ENCODE results near the gene IER3. TPM values are rescaled to one million over a fixed set of nuclear protein-coding genes. Genes with fewer than 3 reads are reported as not detected.
"Not testable (repeated sequence)": the region's sequence is repeated elsewhere in the genome, so short reads cannot be mapped to it uniquely, and the experiment has no call there.

Gene IER3
- total and polyA plus RNA-seq, 9 of the 15 experiments (the other 6 are each of a cell fraction or from before 2014, with no cell fraction given), result 1.5 to 30.0 (median 11.5) TPM

- DNase-seq (ENCODE audit: extremely low read depth in 1 of 4, low spot score in 3 of 4); H2AFZ ChIP-seq (ENCODE audit: low read depth, low read length); ATAC-seq; H3K9me1 ChIP-seq (ENCODE audit: control insufficient read depth, insufficient read depth, low read length); intact Hi-C loops (cut with micrococcal nuclease); H3K9me3 ChIP-seq (replicated peaks; ENCODE audit: control insufficient read depth, insufficient read depth, low read depth, low read length); BruUV-seq (replicated peaks); H3K27me3 ChIP-seq (ENCODE audit: control insufficient read depth in 2 of 2, insufficient read depth in 2 of 2, low read length in 2 of 2); FAIRE-seq: not testable (repeated sequence)
- Histone ChIP-seq H3K4me3 (peak overlapping the region; percentile 89; the same call in 1 of the 2 replicates), H3K79me2 (ENCODE audit: control insufficient read depth, insufficient read depth, low read length) (peaks cover 76% of the 10 kb centered on the region), H3K4me1 (replicated peaks in 1 of 2; ENCODE audit: control insufficient read depth in 2 of 2, insufficient read depth in 2 of 2, low read length in 2 of 2) (peaks cover 19% of the 10 kb centered on the region in 2 experiments), H3K4me2 (ENCODE audit: insufficient read depth, low read length) (peak overlapping the region; percentile 98; the same call in 1 of the 2 replicates), H3K36me3 (ENCODE audit: control insufficient read depth, insufficient read depth, low read length) (peaks cover 64% of the 10 kb centered on the region), H3K9ac (ENCODE audit: insufficient read depth in 1 of 2, low read depth in 2 of 2, low read length in 2 of 2) (peak overlapping the region; percentile 47 to 96), H4K20me1 (replicated peaks; ENCODE audit: control insufficient read depth, insufficient read depth, low read length) (peaks cover 44% of the 10 kb centered on the region), H3K27ac (ENCODE audit: extremely low read depth, low read depth, low read length) (peak overlapping the region; percentile 5; the same call in 2 of the 3 replicates)
- CTCF ChIA-PET (ENCODE audit: low intra/inter-chr PET ratio), result interaction anchor here (1.4 to 5.0 kb wide), 6 partner anchors 8 to 240 kb away, joined by 4 to 92 read pairs (median 9); partner anchors contain the start of gene DHX16
- in situ Hi-C loops (cut with MboI), result loop anchor here (5.0 to 10.0 kb wide), 2 partner anchors 48 to 241 kb away; partner anchors contain the start of gene DHX16
- TF ChIP-seq ZBED1 (IDR thresholded peaks at IDR 0.05) (0 out of 2 replicates have a peak, but pooled peaks have one; percentile 14), ZNF143 (CRISPR knock-in tag; IDR thresholded peaks at IDR 0.05) (peak; percentile 31; the same call in 1 of the 2 replicates), CGGBP1 (CRISPR knock-in tag; IDR thresholded peaks at IDR 0.05) (0 out of 2 replicates have a peak, but pooled peaks have one; percentile 14), ILF3 (IDR thresholded peaks at IDR 0.05; ENCODE audit: borderline replicate concordance) (0 out of 2 replicates have a peak, but pooled peaks have one; percentile 18)
- WGBS (ENCODE audit: insufficient coverage, low coverage, missing lambda C conversion rate), result 81% methylated on average over 16 of the region's 16 CpGs
- POLR2A ChIA-PET, result interaction anchor here (0.7 to 27.1 kb wide), 14 partner anchors 6 to 364 kb away, joined by 3 to 524 read pairs (median 3); partner anchors contain the start of gene NRM
These were observed 21.0 kb downstream of the IER3 start for GRCh38 chr6:30723159-30723842.
